Duodenal mucosa (tissue), 2 donors: ENCODE data around the gene DIAPH2.

Source experiments
- H3K27ac ChIP-seq: one replicate; pipeline ENCODE4 v1.7.0; 2013; ENCODE audit warnings: low read depth, low read length
- H3K27me3 ChIP-seq, 2 donors: one replicate each; pipeline ENCODE4 v1.7.0; 2013; ENCODE audit warnings: low read length in 2 of 2, control low read depth in 1 of 2; ENCODE audit not compliant: insufficient read depth in 2 of 2, control insufficient read depth in 1 of 2
- H3K36me3 ChIP-seq, 2 donors: one replicate each; pipeline ENCODE4 v1.7.0; 2013; ENCODE audit warnings: low read length in 2 of 2, control low read depth in 1 of 2; ENCODE audit not compliant: insufficient read depth in 2 of 2, control insufficient read depth in 1 of 2
- H3K4me1 ChIP-seq, 2 donors: one replicate each; pipeline ENCODE4 v1.7.0; 2013; ENCODE audit warnings: low read length in 2 of 2, control low read depth in 1 of 2; ENCODE audit not compliant: insufficient read depth in 2 of 2, control insufficient read depth in 1 of 2
- H3K4me3 ChIP-seq, 2 donors: one replicate each; pipeline ENCODE4 v1.7.0; 2013; ENCODE audit warnings: low read length in 2 of 2, low read depth in 1 of 2
- H3K9ac ChIP-seq, 2 donors: one replicate each; pipeline ENCODE4 v1.7.0; 2013; ENCODE audit warnings: low read length in 2 of 2, low read depth in 1 of 2
- H3K9me3 ChIP-seq, 2 donors: one replicate each; pipeline ENCODE4 v1.7.0; 2013; ENCODE audit warnings: low read length in 2 of 2, control low read depth in 1 of 2; ENCODE audit not compliant: control insufficient read depth in 1 of 2

Gene DIAPH2

GRCh38 chrX:96985046-96985445 is 300.4 kb downstream of the DIAPH2 start:
- Histone ChIP-seq H3K9ac (no peak overlapping the region), H3K9me3 (no peaks in the 10 kb centered on the region), H3K4me1 (no peaks in the 10 kb centered on the region), H3K27me3 (no peaks in the 10 kb centered on the region), H3K27ac (no peak overlapping the region), H3K36me3 (no peaks in the 10 kb centered on the region), H3K4me3 (no peak overlapping the region)

GRCh38 chrX:96987228-96987627 is 302.6 kb downstream of the DIAPH2 start:
- Histone ChIP-seq H3K9me3 (no peaks in the 10 kb centered on the region), H3K9ac (no peak overlapping the region), H3K27me3 (no peaks in the 10 kb centered on the region), H3K4me3 (no peak overlapping the region), H3K27ac (no peak overlapping the region), H3K4me1 (no peaks in the 10 kb centered on the region), H3K36me3 (no peaks in the 10 kb centered on the region)

- H3K9ac ChIP-seq = no peak overlapping the region
- no peaks in the 10 kb centered on the region for H3K36me3 ChIP-seq
- H3K4me1 ChIP-seq = no peaks in the 10 kb centered on the region
- H3K27me3 ChIP-seq = no peaks in the 10 kb centered on the region
- H3K27ac ChIP-seq = no peak overlapping the region
- no peaks in the 10 kb centered on the region for H3K9me3 ChIP-seq
- no peak overlapping the region for H3K4me3 ChIP-seq
These were observed 305.4 kb downstream of the DIAPH2 start for GRCh38 chrX:96989830-96990571.

GRCh38 chrX:96994093-96994492 is 309.5 kb downstream of the DIAPH2 start:
- H3K36me3 ChIP-seq = no peaks in the 10 kb centered on the region
- H3K27ac ChIP-seq = no peak overlapping the region
- no peak overlapping the region for H3K9ac ChIP-seq
- no peaks in the 10 kb centered on the region for H3K9me3 ChIP-seq
- no peak overlapping the region for H3K4me3 ChIP-seq
- no peaks in the 10 kb centered on the region for H3K4me1 ChIP-seq
- no peaks in the 10 kb centered on the region for H3K27me3 ChIP-seq

GRCh38 chrX:96997196-96997595 is 312.6 kb downstream of the DIAPH2 start:
- Histone ChIP-seq H3K9me3 (no peaks in the 10 kb centered on the region), H3K36me3 (no peaks in the 10 kb centered on the region), H3K9ac (no peak overlapping the region), H3K27me3 (no peaks in the 10 kb centered on the region), H3K27ac (no peak overlapping the region), H3K4me1 (no peaks in the 10 kb centered on the region), H3K4me3 (no peak overlapping the region)

- H3K9ac ChIP-seq = no peak overlapping the region
- H3K27ac ChIP-seq = no peak overlapping the region
- no peak overlapping the region for H3K4me3 ChIP-seq
- H3K9me3 ChIP-seq = no peaks in the 10 kb centered on the region
- no peaks in the 10 kb centered on the region for H3K27me3 ChIP-seq
- H3K36me3 ChIP-seq = no peaks in the 10 kb centered on the region
- no peaks in the 10 kb centered on the region for H3K4me1 ChIP-seq
These were observed 316.2 kb downstream of the DIAPH2 start for GRCh38 chrX:97000682-97001368.

- Histone ChIP-seq H3K4me1 (no peaks in the 10 kb centered on the region), H3K36me3 (no peaks in the 10 kb centered on the region), H3K4me3 (no peak overlapping the region), H3K9me3 (no peaks in the 10 kb centered on the region), H3K9ac (no peak overlapping the region), H3K27me3 (no peaks in the 10 kb centered on the region), H3K27ac (no peak overlapping the region)
These were observed 321.5 kb downstream of the DIAPH2 start for GRCh38 chrX:97006167-97006566.

- no peak overlapping the region for H3K9ac ChIP-seq
- H3K36me3 ChIP-seq = no peaks in the 10 kb centered on the region
- H3K4me1 ChIP-seq = no peaks in the 10 kb centered on the region
- H3K9me3 ChIP-seq = no peaks in the 10 kb centered on the region
- no peak overlapping the region for H3K4me3 ChIP-seq
- H3K27ac ChIP-seq = no peak overlapping the region
- H3K27me3 ChIP-seq = no peaks in the 10 kb centered on the region
These were observed 324.7 kb downstream of the DIAPH2 start for GRCh38 chrX:97009391-97009790.

GRCh38 chrX:97011540-97011939 is 326.9 kb downstream of the DIAPH2 start:
- Histone ChIP-seq H3K4me3 (no peak overlapping the region), H3K27ac (no peak overlapping the region), H3K9ac (no peak overlapping the region), H3K9me3 (no peaks in the 10 kb centered on the region), H3K4me1 (no peaks in the 10 kb centered on the region), H3K36me3 (no peaks in the 10 kb centered on the region), H3K27me3 (no peaks in the 10 kb centered on the region)

GRCh38 chrX:97016106-97016505 is 331.5 kb downstream of the DIAPH2 start:
- no peaks in the 10 kb centered on the region for H3K4me1 ChIP-seq
- no peak overlapping the region for H3K4me3 ChIP-seq
- no peak overlapping the region for H3K9ac ChIP-seq
- H3K27ac ChIP-seq = no peak overlapping the region
- H3K27me3 ChIP-seq = no peaks in the 10 kb centered on the region
- no peaks in the 10 kb centered on the region for H3K9me3 ChIP-seq
- no peaks in the 10 kb centered on the region for H3K36me3 ChIP-seq
